Stimulated activated CD4-positive, alpha-beta T cell treated with anti-CD3 and anti-CD28 coated beads, Interleukin-15, amount 100 ng/mL, for 1 hour (primary cell): ENCODE measurements around the gene YIPF6.
A peak's percentile ranks its signal among the peaks of the same experiment; 100 is the strongest.
"Not testable (repeated sequence)": the region's sequence is repeated elsewhere in the genome, so short reads cannot be mapped to it uniquely, and the experiment has no call there.

Experiments
- DNase-seq, 2 donors: peaks; one replicate each; pipeline ENCODE4 v3.0.0-alpha.2; 2020; ENCODE audit warnings: low read depth in 1 of 2, low spot score in 1 of 2

Gene YIPF6, protein sequence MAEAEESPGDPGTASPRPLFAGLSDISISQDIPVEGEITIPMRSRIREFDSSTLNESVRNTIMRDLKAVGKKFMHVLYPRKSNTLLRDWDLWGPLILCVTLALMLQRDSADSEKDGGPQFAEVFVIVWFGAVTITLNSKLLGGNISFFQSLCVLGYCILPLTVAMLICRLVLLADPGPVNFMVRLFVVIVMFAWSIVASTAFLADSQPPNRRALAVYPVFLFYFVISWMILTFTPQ

GRCh38 chrX:68498508-68499379 lies at the start of gene YIPF6:
Gene YIPF6 (plus strand): TSS chrX:68499051. CDS start chrX:68499067, 16 bp downstream.
- DNase-seq: peak; percentile 19 to 47

DNA sequence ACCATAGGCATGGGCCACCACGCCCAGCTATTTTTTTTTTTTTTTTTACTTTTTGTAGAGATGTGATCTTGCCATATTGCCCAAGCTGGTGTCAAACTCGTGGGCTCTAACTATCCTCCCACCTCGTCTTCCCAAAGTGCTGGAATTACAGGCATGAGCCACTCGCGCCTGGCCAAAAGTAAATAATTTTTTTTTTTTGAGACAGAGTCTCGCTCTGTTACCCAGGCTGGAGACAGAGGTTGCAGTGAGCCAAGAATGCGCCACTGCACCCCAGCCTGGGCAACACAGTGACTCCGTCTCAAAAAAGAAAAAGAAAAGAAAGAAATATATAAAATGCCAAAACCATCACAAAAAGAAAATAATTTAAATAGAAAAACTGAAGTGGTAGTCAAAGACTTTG lies 47.1 kb upstream of the YIPF6 start:
- no peak for DNase-seq

- no peak for DNase-seq
Observed at GRCh38 chrX:68454476-68455150, 44.2 kb upstream of the YIPF6 start.

GRCh38 chrX:68455151-68455510 lies 43.7 kb upstream of the YIPF6 start:
- DNase-seq: no peak

DNA sequence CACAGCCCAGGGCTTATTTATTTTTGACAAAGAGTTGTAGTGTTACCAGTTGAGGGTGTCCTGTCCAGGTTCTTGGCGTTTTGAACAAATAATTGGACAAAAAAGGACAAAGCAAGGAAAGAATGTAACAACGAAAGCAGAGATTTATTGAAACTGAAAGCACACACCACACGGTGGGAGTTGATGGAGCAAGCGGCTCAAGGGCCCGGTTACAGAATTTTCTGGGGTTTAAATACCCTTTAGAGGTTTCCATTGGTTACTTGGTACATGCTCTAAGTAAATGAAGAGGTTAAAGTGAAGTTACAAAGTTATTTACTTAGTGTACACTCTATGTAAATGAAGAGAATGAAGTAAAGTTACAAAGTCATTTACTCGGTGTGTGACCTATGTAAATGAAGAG lies 37.8 kb upstream of the YIPF6 start:
- no peak for DNase-seq

- DNase-seq: no peak
Observed at GRCh38 chrX:68461576-68461975, 37.3 kb upstream of the YIPF6 start.

- no peak for DNase-seq
Observed at GRCh38 chrX:68462197-68462596, 36.7 kb upstream of the YIPF6 start.

DNA sequence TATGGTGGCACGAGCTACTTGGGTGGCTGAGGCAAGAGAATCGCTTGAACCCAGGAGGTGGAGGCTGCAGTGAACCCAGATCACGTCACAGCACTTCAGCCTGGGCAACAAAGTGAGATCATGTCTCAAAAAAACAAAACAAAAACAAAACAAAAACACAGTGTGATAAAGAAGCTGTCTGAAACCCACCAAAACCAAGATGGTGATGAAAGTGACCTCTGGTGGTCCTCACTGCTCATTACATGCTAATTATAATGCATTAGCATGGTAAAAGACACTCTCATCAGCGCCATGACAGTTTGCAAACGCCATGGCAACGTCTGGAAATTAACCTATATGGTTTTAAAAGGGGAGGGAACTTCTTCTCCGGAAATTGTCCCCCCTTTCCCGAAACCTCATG lies 36.2 kb upstream of the YIPF6 start:
- no peak for DNase-seq

GRCh38 chrX:68463880-68464279 lies 35.0 kb upstream of the YIPF6 start:
- DNase-seq: no peak

- DNase-seq: no peak
Observed at GRCh38 chrX:68464796-68465195, 34.1 kb upstream of the YIPF6 start.

DNA sequence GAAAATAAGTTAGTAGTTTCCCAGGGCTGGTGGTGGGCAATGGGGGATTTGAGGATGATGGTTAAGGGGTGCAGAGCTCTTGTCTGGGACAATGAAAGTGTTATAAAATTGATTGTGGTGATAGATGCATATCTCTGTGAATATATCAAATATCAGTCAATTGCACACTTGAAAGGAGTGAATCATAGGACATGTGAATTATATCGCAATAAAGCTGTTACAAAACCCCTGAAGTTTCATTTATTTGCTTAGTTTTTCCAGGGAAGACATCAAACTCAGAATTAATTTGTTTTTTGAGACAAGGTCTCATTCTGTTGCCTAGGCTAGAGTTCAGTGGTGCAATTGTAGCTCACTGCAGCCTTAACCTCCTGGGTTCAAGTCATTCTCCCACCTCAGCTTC lies 17.9 kb upstream of the YIPF6 start:
- no peak for DNase-seq

- not testable (repeated sequence) for DNase-seq
Observed at GRCh38 chrX:68486198-68486597, 12.7 kb upstream of the YIPF6 start.

DNA sequence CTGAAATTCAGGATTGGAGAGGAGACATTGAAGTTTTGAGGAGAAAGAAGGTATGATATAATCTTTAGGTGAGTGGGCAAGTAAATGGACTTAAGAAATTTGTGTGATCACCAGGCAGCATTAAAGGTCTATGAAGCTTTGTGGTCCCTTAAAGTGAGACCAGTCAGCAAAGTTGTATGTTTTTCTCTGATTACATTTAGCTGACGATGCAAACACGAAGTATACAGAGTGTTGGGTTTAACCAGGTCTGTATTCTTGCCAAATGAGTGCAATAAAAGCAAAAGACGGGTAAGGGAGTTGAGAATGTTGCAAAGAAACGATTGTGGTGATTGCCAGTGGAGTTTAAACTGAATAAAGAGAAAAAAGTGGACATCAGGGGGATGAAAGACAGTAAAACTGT lies 11.6 kb upstream of the YIPF6 start:
- DNase-seq: no peak

DNA sequence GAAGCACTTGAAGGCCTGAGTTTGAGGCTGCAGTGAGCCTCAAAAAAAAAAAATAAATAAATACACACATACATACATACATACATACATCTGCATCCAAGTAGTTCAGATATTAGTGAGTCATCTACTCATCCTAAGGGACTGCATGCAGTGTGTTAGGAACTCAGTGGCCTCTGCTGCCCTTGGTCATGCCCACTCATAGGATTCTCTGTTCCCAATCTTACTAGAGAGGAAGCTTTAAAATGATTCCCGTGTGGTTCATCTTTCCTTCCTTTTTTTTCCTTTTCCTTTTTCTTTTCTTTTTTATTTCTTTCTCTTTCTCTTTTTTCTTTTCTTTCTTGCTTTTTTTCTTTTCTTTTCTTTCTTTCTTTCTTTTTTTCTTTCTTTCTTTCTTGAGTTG lies 10.9 kb upstream of the YIPF6 start:
- DNase-seq: no peak

DNA sequence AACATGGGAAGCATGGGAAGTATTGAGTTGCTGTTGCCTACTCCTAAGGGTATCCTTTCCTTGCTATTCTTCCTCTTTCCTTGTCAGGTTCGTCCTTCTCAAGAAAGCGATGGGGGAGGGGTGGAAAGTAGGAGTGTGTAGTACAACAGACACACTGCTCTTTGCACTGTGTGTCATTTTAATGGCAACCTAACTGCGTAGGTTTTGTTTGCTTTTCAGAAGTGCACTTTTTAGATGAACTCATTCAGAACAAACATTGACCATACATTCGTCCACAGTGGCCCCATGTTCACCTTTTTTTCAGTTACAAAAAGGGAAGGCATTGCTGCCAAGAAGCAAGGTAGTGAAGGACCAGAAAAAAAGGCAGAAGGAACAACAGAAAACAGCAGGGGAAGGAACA lies 10.2 kb upstream of the YIPF6 start:
- DNase-seq: no peak

GRCh38 chrX:68490644-68491043 lies 8.2 kb upstream of the YIPF6 start:
- DNase-seq: no peak

DNA sequence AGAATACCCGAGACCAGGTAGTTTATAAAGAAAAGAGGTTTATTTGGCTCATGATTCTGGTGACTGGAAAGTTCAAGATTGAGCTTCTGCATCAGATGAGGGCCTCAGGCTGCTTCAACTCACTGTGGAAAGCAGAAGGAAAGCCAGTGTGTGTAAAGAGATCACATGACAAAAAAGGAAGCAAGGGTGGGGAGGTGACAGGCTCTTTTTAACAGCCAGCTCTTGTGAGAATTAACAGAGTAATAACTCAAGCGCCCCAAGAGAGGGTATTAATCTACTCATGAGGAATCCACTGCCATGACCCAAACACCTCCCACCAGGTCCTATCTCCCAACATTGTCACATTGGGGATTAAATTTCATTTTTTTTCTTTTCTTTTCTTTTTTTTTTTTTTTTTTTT lies 6.3 kb upstream of the YIPF6 start:
- no peak for DNase-seq

DNA sequence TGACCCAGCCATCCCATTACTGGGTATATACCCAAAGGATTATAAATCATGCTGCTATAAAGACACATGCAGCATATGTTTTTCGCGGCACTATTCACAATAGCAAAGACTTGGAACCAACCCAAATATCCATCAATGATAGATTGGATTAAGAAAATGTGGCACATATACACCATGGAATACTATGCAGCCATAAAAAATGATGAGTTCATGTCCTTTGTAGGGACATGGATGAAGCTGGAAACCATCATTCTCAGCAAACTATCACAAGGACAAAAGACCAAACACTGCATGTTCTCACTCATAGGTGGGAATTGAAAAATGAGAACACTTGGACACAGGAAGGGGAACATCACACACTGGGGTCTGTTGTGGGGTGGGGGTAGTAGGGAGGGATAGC lies 5.1 kb upstream of the YIPF6 start:
- DNase-seq: not testable (repeated sequence)

- no peak for DNase-seq
Observed at GRCh38 chrX:68498044-68498507, 775 bp upstream of the YIPF6 start.

DNA sequence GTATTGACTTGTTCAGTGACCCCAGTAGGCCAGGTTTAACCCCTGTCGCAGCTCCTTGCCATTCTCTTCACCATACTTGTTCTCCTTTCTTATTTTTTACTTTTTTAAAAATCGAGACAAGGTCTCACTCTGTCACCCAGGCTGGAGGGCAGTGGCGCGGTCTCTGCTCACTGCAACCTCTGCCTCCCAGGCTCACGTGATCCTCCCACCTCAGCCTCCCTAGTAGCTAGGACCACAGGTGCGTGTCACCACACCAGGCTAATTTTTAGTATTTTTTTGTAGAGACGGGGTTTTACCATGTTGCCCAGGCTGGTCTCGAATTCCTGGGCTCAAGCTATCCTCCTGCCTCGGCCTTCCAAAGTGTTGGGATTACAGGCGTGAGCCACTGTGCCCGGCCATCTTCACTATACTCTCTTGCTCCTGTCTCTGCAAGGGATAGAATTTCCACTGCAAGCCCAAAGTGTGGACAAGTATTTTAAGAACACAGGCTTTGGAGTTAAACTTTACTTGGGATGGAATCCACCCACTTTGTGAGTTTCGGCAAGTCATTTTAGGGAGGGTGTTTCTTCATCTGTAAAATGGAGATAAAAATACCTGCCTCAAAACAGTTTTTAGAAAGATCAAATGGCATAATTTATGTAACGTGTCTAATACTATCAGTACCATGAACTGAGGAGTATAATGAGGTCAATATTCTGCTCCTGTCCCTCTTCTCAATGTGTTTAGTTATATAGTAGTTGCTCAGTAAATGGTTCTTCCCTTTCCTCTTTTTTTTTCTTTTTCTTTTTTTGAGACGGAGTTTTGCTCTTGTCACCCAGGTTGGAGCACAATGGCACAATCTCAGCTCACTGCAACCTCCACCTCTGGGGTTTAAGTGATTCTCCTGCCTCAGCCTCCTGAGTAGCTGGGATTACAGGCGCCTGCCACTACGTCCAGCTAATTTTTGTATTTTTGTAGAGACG lies 973 bp downstream of the YIPF6 start:
- no peak for DNase-seq
